Adrenal gland (tissue), 5 donors: ENCODE data around the gene ADGRB2.

Source experiments
- POLR2A ChIP-seq, 2 donors: fragments of 450-650 bp; IDR thresholded peaks; one replicate each; pipeline ENCODE4 v1.6.1; 2017; ENCODE audit warnings: antibody characterized with exemption in 2 of 2, mild to moderate bottlenecking in 2 of 2, moderate library complexity in 1 of 2
- TF ChIP-seq, protein P1 (sequence below), 6 experiments: fragments of 450-650 bp in 4 of 6; fragments of 200-600 bp in 2 of 6; sonication (generic) in 1 of 6; IDR thresholded peaks; 1 replicate in 5 of 6; 2 replicates in 1 of 6; pipeline versions ENCODE4 v1.5.1 to v1.8.0; 2016 to 2021; ENCODE audit warnings: antibody characterized with exemption in 6 of 6, mild to moderate bottlenecking in 2 of 6, moderate library complexity in 1 of 6
- donor health status: DM: no; HTN: no; CAD: no.

DNA sequence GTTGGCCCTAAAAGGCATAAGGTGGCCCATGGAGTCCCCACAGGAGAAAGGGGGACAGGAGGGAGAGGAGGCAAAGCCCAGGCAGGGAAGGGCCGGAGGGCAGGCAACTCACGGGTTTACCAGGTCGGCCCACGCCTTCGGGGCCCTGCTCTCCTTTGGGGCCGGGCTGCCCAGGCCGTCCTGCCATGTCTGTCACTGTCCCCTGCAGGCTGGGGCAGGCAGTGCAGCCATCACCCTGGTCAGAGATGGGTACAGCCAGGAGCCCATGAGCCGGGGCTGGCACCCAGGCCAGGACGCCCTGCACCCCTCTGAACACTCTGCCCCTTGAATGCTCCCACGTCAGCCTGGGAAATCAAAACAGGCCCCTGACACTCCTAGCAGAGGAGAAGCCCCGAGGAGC, 80.1 kb downstream of the ADGRB2 start:
- TF ChIP-seq, protein P1, sequence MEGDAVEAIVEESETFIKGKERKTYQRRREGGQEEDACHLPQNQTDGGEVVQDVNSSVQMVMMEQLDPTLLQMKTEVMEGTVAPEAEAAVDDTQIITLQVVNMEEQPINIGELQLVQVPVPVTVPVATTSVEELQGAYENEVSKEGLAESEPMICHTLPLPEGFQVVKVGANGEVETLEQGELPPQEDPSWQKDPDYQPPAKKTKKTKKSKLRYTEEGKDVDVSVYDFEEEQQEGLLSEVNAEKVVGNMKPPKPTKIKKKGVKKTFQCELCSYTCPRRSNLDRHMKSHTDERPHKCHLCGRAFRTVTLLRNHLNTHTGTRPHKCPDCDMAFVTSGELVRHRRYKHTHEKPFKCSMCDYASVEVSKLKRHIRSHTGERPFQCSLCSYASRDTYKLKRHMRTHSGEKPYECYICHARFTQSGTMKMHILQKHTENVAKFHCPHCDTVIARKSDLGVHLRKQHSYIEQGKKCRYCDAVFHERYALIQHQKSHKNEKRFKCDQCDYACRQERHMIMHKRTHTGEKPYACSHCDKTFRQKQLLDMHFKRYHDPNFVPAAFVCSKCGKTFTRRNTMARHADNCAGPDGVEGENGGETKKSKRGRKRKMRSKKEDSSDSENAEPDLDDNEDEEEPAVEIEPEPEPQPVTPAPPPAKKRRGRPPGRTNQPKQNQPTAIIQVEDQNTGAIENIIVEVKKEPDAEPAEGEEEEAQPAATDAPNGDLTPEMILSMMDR (IDR thresholded peaks at IDR 0.05) = peak in 4 of 6 experiments; percentile 12 to 43 (median 22)
- no peak for TF ChIP-seq POLR2A (IDR thresholded peaks at IDR 0.05)
